HL-60 (cell line): ENCODE results near the gene PCDH15.

Experiments used
- TF ChIP-seq, protein P1 (sequence below): IDR thresholded peaks from one replicate; pipeline ENCODE4 v1.5.1; 2011; ENCODE audit warnings: low read length, control low read depth, inconsistent platforms; ENCODE audit not compliant: insufficient read depth
- TF ChIP-seq, protein P2 (sequence below): IDR thresholded peaks from 2 replicates; pipeline ENCODE4 v1.6.1; 2012; ENCODE audit warnings: low read depth; ENCODE audit not compliant: insufficient replicate concordance

DNA sequence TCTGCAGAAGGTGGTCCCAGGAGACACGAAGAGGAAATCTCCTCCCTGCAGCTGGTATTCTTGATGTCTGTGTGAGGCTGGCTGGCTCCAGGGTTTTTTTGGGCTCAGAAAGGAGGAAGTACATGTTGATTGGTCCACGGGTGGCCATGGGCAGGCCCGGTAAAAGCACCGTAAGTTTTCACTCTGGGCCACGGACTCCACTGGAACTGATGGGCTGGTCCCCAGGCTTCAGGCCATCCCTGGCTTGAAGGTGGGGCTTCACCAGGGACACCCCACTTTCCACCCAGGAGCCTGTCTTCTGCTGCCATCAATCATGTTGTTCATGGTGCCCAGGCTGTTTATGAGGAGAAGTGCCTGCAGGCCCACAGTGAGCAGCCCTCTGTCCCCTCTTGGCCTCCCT is 736.8 kb downstream of the PCDH15 start:
- TF ChIP-seq, protein P1, sequence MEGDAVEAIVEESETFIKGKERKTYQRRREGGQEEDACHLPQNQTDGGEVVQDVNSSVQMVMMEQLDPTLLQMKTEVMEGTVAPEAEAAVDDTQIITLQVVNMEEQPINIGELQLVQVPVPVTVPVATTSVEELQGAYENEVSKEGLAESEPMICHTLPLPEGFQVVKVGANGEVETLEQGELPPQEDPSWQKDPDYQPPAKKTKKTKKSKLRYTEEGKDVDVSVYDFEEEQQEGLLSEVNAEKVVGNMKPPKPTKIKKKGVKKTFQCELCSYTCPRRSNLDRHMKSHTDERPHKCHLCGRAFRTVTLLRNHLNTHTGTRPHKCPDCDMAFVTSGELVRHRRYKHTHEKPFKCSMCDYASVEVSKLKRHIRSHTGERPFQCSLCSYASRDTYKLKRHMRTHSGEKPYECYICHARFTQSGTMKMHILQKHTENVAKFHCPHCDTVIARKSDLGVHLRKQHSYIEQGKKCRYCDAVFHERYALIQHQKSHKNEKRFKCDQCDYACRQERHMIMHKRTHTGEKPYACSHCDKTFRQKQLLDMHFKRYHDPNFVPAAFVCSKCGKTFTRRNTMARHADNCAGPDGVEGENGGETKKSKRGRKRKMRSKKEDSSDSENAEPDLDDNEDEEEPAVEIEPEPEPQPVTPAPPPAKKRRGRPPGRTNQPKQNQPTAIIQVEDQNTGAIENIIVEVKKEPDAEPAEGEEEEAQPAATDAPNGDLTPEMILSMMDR: no peak
- TF ChIP-seq, protein P2, sequence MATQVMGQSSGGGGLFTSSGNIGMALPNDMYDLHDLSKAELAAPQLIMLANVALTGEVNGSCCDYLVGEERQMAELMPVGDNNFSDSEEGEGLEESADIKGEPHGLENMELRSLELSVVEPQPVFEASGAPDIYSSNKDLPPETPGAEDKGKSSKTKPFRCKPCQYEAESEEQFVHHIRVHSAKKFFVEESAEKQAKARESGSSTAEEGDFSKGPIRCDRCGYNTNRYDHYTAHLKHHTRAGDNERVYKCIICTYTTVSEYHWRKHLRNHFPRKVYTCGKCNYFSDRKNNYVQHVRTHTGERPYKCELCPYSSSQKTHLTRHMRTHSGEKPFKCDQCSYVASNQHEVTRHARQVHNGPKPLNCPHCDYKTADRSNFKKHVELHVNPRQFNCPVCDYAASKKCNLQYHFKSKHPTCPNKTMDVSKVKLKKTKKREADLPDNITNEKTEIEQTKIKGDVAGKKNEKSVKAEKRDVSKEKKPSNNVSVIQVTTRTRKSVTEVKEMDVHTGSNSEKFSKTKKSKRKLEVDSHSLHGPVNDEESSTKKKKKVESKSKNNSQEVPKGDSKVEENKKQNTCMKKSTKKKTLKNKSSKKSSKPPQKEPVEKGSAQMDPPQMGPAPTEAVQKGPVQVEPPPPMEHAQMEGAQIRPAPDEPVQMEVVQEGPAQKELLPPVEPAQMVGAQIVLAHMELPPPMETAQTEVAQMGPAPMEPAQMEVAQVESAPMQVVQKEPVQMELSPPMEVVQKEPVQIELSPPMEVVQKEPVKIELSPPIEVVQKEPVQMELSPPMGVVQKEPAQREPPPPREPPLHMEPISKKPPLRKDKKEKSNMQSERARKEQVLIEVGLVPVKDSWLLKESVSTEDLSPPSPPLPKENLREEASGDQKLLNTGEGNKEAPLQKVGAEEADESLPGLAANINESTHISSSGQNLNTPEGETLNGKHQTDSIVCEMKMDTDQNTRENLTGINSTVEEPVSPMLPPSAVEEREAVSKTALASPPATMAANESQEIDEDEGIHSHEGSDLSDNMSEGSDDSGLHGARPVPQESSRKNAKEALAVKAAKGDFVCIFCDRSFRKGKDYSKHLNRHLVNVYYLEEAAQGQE: no peak
